GM18907 (cell line): ENCODE results near the gene CAVIN2.

ENCODE experiments used
- ATAC-seq: cut with Tn5 transposase; IDR thresholded peaks from one replicate; pipeline ENCODE4 v1.9.1; 2021; ENCODE audit warnings: mild to moderate bottlenecking, moderate library complexity; ENCODE audit not compliant: unreplicated experiment

CAVIN2 gene

DNA sequence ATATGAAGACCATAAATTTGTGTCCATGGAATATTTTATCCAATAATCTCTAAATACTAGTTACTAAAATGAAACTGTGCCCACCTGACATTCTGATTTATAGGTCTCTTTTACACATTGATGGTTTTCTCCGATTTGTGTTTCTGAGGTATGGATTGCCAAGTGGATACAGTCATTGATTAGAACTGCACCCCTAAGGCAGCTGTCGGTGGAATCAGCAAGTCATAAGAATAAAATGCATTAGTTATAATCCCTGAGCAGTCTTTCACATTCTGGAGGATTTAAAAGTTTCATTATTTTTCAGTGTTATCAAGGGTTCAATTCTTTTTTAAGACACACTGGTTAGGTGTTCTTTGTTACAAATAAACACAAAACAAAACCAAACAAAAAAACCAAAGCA lies 6.0 kb downstream of the CAVIN2 start:
- ATAC-seq: no peak

DNA sequence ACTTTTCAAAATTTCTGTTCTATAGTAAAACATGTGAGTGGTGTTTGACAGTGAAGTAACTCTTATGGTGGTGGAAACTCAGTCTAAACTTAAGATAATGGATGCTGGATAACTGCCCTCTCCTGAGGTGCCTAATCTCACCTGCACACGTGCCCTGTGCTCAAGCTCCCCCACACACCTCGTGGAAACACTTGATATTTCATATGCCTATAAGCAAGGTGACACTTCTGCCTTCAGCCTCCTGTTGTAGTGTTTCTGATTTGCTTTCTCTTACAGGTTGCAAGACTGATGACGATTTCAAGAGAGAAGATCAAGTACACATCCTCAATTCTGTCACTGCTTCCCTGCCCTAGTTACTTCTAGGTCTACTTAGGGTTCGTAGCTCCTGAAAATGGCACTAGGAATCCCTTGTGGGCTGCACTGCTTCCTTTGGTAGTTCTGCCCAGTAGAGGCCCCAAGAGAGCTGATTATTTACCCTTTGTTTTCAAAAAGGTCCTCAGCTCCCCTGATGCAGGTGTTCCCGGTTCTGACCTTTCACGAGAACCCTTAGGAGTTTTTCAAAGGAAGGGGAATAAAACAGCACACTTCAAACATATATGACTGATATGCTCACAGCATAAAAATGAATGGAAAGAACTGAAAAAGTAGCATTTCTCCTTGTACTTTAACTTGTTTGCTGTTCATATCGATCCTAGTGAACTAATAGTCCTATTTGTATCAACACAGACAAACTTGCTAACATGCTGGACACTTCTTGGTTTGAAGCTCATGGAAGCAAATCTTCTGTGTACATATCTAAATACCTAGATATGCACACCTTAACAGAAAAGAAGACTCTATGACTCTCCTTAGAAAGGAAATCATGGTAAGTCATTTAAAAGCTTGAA lies 6.7 kb downstream of the CAVIN2 start:
- ATAC-seq: no peak

DNA sequence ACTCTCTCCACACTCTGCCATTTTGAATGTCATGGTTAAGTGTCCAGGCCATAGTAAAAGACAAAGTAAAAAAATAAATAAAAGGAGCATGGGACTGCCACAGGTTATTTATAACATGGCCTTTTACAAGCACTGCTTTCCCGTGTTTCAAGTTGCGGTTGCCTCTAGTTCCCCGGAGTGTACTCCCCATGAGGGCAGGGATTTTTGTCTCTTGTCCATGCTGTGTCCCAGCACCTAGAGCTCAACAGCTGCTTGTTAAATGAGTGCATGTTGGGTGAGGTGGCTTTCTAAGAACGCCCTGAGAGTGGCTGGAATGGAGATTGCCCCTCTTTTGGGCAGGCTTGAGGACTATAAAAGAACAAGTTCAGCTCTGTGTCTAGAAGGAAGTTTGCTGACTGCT lies 8.4 kb downstream of the CAVIN2 start:
- no peak for ATAC-seq

DNA sequence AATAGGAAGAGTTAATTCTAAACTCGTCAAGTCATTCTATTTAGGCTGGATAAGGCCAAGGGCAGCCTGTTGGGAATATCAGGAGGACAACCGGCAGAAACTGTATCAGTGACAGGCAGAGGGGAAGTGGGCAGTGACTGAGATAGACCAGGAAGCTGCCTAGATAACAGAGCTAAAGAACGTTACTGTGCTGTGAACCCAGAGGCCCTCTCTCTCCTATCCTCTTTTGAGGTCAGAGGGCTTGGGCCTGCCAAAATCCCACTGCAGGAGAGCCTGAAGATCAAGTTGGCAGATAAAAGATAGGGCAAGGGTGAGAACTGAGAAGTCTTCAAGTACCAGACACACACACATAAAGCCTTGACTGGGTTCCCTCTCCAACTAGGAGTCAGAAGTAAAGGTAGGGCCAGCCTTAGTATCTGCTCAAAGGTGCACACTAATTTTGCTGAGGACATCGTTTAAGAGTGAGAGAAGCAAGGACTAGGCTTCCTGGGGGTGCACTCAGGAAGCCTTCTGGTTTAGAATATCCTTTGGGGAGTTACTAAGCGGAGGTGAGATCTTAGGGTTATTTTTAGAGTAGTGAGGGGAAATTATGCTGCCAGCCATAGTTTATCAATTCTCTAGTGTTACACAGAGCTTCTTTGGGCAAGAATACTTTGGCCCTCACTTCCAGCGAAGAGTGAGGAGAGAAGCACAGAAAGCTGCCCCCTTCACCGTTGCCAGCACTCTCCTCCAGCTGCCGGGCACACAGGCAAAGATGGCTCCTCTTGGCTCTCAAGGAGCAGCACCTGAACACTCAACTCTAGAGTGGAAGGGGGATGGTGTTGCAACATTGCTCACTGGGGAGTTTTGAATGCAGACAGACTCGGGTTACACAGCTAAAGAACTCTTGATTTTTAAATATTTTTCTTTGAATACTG lies 9.8 kb downstream of the CAVIN2 start:
- peak; percentile 58 for ATAC-seq

DNA sequence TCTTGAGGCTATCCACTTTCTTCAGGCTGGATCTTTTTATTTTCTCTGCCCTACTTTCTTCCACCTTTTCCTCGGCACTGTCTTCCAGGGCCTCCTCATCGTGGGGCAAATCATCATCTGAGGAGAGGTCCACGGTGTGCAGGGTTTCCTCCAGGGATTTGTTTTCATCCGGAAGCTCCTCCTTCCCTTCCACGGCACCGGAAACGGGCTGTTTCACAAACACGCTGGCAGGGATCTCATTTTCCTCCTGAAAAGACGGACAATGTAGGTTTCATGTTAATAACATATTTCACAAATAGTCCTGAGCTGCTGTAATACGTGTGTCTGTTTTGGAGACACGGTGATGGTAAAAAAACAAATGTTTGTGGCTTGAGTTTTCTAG lies 10.4 kb downstream of the CAVIN2 start:
- ATAC-seq: no peak

DNA sequence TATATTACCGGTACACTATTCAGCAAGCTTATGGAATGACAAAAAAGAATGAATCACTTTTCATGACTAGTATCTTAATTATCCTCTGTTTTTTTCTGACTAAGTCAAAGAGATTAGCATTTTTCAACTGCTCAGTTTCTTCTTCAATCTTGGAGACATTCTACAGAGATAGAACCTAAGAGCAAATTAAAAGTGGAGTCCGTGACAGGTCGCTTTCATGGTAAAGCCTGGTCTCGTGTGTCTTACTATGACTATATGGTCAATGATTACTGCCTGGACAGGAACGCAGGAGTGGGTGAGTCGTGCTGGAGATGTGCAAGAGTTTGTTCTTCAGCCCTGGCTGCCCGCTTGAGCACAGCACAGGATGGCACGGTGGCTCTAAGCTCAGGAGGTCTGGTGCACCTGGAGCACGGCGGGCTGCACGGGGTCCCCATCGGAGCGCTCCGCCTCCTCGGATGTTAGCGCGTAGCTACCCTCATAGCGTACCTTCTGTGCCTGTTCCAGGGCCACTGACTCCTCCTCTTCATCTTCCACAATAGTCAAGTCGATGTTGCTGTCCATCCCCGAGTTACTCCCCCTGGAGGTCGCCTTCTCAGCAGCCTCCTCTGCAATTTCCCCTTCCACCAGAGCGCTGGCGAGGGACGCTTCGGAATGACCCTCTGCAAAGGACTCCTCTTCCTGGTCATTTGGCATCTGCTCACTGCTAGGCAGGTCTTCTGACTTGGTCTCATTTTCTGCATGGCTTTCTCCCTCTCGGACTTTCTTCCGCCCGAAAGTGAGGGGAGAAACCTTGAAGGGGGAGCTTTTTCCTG lies 11.1 kb downstream of the CAVIN2 start:
- no peak for ATAC-seq

DNA sequence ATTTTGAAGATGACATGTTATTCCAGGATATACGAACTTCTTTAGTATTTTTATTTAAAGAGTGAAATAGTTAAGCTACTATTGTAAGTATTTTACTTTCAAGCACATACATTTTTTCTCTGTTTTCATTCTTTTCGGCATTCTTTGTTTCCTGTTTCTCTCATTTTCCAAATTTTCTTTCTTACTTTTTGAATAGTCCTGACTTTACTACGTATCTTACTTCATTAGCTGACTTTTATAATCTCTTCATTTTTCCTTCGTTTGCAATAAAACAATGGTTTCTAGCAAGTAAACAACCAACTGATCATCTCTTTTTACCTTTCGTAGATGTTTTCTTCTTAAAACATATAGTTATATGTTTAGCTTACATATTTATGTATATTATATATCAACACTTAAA lies 11.8 kb downstream of the CAVIN2 start:
- ATAC-seq: no peak

DNA sequence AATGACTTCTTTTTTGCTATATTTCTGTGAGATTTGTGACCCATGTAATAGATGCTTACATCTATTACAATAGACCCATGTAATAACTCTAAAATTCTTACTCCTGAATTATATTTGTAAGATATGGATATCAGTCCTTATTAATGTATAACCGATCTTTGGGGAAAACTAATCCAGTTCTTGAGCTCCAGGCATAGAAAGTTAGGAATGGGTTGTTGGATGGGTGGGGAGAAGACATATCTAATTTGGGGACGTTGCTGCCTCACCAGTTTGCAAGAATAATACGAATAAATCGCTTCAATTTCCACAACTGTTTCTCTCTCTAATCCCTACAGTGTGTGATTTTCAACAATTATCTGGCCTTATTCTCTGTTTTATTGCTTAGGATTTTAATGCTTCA lies 13.5 kb downstream of the CAVIN2 start:
- ATAC-seq: no peak

DNA sequence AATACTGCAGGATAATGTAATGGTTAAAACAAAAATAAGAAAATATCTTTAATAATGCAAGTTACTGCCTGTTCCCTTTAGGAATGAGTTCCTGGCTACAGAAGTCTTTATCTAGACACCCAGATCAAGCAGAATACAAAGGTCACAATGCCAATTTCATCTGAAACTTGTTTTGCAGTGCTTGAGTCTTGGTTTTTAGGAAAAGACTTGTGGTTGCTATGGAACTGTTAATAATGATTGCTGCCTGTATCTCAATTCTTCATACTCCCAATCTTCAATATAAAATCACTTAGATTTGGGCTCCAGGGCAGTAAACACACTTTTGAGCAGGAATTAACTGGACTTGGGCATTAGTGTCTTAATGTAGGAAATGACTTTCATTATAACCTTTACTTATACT lies 14.2 kb downstream of the CAVIN2 start:
- ATAC-seq: no peak

DNA sequence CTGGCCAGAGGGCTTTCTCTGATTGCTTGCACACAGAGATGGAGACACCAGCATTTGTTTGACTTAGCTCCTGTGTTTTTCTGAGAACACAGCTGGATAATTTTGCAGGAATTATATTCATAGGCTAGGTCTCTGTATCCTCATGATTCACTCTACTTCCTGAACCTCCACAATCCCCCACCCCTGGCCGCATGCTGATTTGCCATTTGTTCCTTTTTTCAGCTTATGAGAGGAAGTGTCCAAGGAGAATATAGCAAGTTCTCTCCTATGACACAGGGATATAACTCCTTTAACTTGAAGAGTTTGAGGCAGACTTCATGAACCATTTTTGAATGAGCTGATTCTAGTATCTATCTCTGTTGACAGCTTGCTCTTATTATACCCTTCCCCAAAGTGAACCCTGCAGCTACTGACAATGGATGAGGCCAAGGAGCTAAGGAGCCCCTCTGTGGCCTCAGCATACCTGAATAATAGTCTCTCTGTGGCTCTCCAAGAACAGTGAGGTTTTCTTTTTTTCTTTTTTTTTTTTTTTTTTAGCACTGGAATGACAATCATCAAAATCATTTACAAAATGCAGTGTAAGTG lies 15.4 kb downstream of the CAVIN2 start:
- ATAC-seq: no peak

DNA sequence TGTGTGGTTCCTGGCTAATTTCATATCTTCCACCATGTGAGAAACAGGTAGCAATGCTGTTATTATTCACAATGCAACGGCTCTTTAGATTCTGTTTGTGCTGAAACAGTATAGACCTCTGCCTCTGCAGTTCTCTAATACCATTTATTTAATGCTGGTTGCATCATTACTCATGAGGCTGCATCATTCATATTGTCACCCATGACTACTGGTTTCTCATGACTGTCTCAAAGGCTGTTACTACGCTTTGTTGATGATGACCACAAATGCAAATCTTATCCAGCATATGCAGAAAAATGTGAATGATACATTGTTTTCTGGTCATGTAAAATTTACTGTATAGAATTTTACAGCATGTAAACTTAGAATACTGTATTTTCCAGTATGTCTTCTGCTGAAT lies 22.5 kb downstream of the CAVIN2 start:
- no peak for ATAC-seq

DNA sequence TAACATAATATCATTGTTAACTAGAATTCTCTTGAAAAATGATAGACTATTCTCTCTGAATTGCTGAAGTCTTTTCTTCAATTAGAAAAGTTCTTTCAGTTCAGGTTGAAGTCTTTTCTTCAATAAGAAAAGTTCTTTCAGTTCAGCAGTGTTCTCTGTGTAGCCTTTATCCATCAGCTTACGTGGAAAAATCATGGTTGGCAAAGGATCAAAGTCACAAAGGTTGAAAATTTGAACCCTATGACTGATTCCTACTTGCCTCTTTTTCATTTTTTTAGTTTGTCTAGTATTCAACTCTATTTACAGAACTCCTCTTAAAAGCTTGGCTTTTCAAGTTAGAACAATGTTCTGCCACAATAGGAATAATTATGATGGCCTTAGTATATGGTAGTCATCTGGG lies 25.8 kb downstream of the CAVIN2 start:
- ATAC-seq: no peak

DNA sequence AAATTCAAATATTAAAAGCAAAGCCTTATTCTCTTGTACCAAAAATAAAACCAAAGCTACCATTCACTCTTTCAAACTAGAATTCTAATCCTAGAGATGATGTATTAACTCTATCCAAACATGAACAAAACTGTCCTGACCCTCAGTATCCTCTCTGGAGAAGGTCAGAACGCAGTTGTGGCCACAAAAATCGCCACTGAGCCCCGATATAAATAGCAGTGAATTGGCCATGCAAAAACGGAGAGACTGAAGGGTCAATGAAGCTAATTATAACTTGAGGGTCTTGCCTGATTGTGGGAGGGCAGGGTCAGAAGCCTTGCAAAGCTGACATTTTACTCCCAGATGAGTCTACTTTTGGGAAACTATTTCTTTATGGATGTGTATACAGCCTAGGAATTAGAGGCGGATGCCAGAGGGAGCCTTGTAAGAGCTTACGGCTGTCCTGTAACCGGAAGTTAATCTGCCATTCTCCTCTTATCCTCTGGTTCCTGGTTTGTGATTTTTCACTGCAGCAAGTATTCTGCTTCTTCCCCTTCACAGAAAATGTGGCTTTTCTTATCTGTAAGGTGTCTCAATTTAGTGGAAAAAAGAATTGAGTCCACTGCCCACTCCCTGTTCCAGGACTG lies 28.1 kb downstream of the CAVIN2 start:
- ATAC-seq: no peak

DNA sequence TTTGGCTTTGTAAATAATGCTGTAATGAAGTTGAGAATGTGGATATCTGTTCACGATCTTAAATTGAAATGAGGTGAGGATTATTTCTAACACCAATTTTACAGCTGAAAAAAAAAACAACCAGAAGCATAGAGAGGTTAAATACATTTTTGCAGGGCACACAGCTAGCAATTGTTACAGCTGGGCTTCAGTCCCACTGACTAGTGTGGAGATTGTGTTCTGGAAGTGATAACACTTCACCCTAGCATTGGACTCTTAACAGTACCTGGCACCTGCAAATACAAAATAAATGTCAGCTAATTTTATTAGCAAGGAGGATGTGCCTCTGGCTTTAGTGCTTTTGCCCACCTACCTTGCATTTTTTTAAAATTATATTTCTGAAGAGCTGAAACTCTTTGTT lies 28.8 kb downstream of the CAVIN2 start:
- ATAC-seq: no peak

DNA sequence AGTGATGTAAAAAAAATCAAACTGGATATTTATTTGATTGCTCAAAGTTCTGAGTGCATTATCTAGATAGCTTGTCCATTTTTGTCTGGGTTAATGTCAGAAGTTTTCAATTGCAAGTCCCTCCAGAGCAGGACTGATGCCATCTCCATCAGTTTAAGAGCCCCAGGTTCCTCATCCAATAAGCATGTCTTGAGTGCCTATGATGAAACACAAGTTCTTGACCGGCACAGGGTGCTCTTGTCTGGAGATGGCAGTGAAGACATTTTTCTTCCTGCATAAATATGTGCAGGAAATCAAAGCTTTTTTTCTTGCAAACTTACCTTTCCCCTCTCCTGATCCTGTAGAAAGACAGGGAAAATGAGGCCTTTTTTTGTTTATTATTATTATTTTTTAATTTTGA lies 31.9 kb downstream of the CAVIN2 start:
- ATAC-seq: no peak

DNA sequence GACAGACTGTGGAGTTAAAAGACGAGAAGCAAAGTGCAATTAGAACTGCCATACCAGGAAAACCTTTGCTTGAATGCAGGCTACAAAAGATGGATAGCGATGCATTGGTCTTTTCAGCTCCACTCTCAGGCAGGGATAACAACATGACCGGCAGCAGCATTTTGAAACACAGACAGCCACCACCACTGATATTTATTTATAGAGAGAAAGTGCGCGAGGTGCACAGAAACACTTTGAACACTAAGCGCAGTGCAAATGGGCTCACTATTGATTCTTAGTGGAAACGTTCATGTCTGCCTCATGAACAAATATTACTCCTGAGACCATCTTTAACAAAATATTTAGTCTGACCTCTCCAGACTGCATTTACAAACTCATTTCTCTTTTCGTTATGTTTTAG lies 32.9 kb downstream of the CAVIN2 start:
- no peak for ATAC-seq

DNA sequence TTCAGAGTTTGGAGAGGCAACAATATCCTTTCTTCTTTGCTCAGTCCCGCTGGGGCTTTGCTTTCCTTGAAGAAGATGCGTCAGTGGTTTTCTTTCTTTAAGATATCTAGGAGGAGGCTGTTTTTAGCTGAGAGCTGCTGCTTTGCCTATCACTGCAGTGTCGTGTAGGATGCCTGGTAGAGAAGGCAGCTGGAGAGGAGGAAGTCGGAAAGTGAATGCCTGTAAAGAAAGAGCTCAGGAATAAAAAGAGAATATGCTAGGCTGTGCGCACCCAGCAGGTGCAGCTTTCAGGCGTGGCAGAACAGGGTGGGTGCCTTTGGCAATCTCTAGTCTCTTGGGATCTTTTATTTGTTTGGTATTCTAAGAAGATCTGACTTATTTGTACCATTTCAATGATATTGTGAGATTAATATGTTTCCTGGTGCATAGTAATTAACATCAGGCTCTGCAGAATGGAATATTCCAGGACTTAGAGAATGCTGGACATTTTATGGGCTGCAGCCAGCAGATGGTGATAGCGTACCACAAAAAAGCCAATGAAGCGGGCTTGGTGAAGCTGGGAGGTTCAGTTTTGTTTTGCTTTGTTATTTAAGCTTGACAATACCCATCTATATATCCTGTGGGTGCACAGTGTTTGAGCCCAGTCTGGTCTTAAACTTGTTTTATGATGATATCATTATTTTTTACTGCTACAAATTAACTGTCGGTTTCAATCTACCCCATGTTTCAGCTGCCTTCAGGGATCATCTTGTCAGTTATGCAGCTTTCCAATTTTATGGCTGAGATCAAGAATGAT lies 34.9 kb downstream of the CAVIN2 start:
- ATAC-seq: peak; percentile 91

DNA sequence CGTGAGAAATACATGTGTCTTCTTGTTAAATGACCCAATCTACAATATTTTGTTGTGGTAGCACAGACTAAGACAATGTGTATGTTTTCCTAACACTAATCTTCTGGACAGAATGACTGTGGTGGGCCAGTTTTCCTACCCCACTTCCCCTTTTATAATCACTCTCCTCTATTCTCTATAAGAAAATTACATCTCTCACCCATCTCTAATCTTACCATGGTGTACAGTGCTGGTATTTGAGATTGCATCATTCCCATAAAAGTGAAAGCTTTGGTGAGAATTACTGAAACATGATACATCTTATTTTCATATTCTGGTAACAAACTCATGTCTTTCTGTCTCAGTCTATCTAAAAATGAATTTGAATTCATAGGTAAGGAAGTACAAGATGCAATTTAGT lies 40.5 kb downstream of the CAVIN2 start:
- ATAC-seq: no peak

DNA sequence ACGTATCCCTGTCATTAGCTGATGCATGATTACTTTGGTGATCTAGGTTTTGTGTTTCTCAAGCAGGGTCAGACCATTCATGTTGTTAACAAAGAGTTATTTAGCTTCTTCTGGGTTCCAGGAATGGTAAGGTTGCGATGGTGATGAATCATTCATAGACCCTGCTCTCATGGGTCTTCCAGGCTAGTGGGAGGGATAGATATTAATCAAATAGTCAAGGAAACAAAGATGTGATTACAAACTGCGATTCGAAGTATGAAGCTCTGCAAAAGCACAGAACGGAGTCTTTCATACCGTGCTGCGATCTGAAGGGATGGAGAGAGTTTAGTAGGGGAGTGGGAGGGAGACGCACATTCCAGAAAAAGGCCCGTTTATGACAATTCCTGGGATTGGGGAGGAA lies 42.1 kb downstream of the CAVIN2 start:
- no peak for ATAC-seq

DNA sequence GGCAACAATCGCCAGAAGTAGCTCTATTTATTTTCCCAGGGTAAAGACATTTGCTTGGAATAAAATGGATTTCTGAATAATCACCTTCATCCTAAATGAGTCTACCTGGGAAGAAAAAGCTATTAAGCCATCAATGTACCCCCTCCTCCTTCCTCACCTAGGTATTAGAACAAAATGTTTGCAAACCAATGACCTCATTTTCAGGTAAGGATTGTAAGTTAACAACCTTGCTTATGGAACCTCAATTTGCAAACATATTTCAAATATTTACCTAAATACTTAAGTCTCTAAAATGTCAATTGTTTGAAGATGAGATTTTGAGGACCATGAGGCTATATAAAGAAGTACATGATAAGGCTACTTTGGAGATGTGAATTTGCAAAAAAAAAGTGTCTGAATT lies 43.9 kb downstream of the CAVIN2 start:
- no peak for ATAC-seq
